Neural cell (in vitro differentiated cells): Measurements from ENCODE around the gene BMP2K. TPM values are rescaled to one million over a fixed set of nuclear protein-coding genes. Genes with fewer than 3 reads are reported as not detected.

Experiments used
- H2AFZ ChIP-seq: fragments of 200-600, 300-800 bp; sonication (generic), shearing (Covaris generic); 2 replicates; pipeline ENCODE4 v1.6.0; 2014; ENCODE audit warnings: low read depth, mild to moderate bottlenecking, antibody characterized with exemption, low read length, moderate library complexity
- H3F3A ChIP-seq: fragments of 200-600 bp; shearing (Covaris generic); 2 replicates; pipeline ENCODE4 v1.6.1; 2016; ENCODE audit warnings: mild to moderate bottlenecking, moderate library complexity, mixed read lengths, antibody characterized with exemption, low read length; ENCODE audit not compliant: insufficient read depth, poor library complexity, severe bottlenecking
- H3K27ac ChIP-seq: fragments of 200-600, 300-800 bp; sonication (generic), shearing (Covaris generic); 2 replicates; pipeline ENCODE4 v1.5.1; 2014; ENCODE audit warnings: mild to moderate bottlenecking, low read length, moderate library complexity
- H3K27me3 ChIP-seq: fragments of 300-800, 200-600 bp; sonication (generic), shearing (Covaris generic); 2 replicates; pipeline ENCODE4 v1.6.0; 2014; ENCODE audit warnings: mild to moderate bottlenecking, low read depth, low read length, moderate library complexity; ENCODE audit not compliant: insufficient read depth
- H3K36me3 ChIP-seq: fragments of 300-800, 200-600 bp; sonication (generic), shearing (Covaris generic); 2 replicates; pipeline ENCODE4 v1.5.1; 2014; ENCODE audit warnings: mild to moderate bottlenecking, antibody characterized with exemption, low read length, moderate library complexity; ENCODE audit not compliant: insufficient read depth
- H3K4me2 ChIP-seq: fragments of 300-800, 200-600 bp; sonication (generic), shearing (Covaris generic); 2 replicates; pipeline ENCODE4 v1.6.0; 2014; ENCODE audit warnings: mild to moderate bottlenecking, low read length
- H3K4me3 ChIP-seq: fragments of 300-800, 200-600 bp; sonication (generic), shearing (Covaris generic); 2 replicates; pipeline ENCODE4 v1.5.1; 2014; ENCODE audit warnings: mild to moderate bottlenecking, low read length, moderate library complexity
- H3K79me2 ChIP-seq: fragments of 200-600 bp; shearing (Covaris generic); replicated peaks from 2 replicates; pipeline ENCODE4 v1.6.0; 2014; ENCODE audit warnings: mild to moderate bottlenecking, low read length, moderate library complexity; ENCODE audit not compliant: insufficient read depth
- H3K9ac ChIP-seq: fragments of 300-800, 200-600 bp; sonication (generic), shearing (Covaris generic); 2 replicates; pipeline ENCODE4 v1.6.1; 2016; ENCODE audit warnings: mild to moderate bottlenecking, low read length, mixed read lengths
- H3K9me2 ChIP-seq: fragments of 200-600 bp; shearing (Covaris generic); 2 replicates; pipeline ENCODE4 v1.6.1; 2016; ENCODE audit warnings: mild to moderate bottlenecking, low read length, mixed read lengths; ENCODE audit not compliant: insufficient read depth
- H3K9me3 ChIP-seq: fragments of 200-600, 300-800 bp; sonication (generic), shearing (Covaris generic); 2 replicates; pipeline ENCODE4 v1.6.1; 2016; ENCODE audit warnings: mild to moderate bottlenecking, mixed run types, low read length, moderate library complexity, mixed read lengths
- H4K20me1 ChIP-seq: fragments of 200-600 bp; shearing (Covaris generic); 2 replicates; pipeline ENCODE4 v1.6.1; 2016; ENCODE audit warnings: mild to moderate bottlenecking, mixed run types; ENCODE audit not compliant: insufficient read depth
- EP300 ChIP-seq: fragments of 450-650 bp; conservative IDR thresholded peaks from 2 replicates; pipeline ENCODE4 v1.6.1; 2014; ENCODE audit warnings: antibody characterized with exemption, mild to moderate bottlenecking, moderate library complexity; ENCODE audit not compliant: poor library complexity, severe bottlenecking
- EZH2 ChIP-seq: fragments of 200-600, 300-800 bp; shearing (Covaris generic), sonication (generic); IDR thresholded peaks from 2 replicates; pipeline ENCODE4 v1.6.1; 2014; ENCODE audit warnings: antibody characterized with exemption, low read length, borderline replicate concordance, mild to moderate bottlenecking; ENCODE audit not compliant: insufficient read depth, poor library complexity, severe bottlenecking
- MXI1 ChIP-seq: fragments of 450-650 bp; conservative IDR thresholded peaks from 2 replicates; pipeline ENCODE4 v1.6.1; 2014; ENCODE audit warnings: antibody characterized with exemption, mild to moderate bottlenecking; ENCODE audit not compliant: poor library complexity, severe bottlenecking
- POLR2AphosphoS5 ChIP-seq: IDR thresholded peaks from 2 replicates; pipeline ENCODE4 v1.6.1; 2012
- RAD21 ChIP-seq: fragments of 450-650 bp; conservative IDR thresholded peaks from 2 replicates; pipeline ENCODE4 v1.6.1; 2014; ENCODE audit warnings: antibody characterized with exemption, mild to moderate bottlenecking, moderate library complexity
- REST ChIP-seq: IDR thresholded peaks from 2 replicates; pipeline ENCODE4 v1.6.1; 2012; ENCODE audit warnings: borderline replicate concordance
- SMC3 ChIP-seq: fragments of 450-650 bp; conservative IDR thresholded peaks from 2 replicates; pipeline ENCODE4 v1.6.1; 2014; ENCODE audit warnings: antibody characterized with exemption, mild to moderate bottlenecking, moderate library complexity; ENCODE audit not compliant: poor library complexity
- TAF1 ChIP-seq: IDR thresholded peaks from 2 replicates; pipeline ENCODE4 v1.6.1; 2012; ENCODE audit warnings: low read depth
- polyA plus RNA-seq: library from polyadenylated mRNA; depleted of rRNA; stranded (reverse); fragments of >200 nt; gene quantifications from 2 replicates; pipeline ENCODE4 v1.2.3, GENCODE V29; 2014
- TF ChIP-seq, protein P1 (sequence below): fragments of 450-650 bp; IDR thresholded peaks from 2 replicates; pipeline ENCODE4 v1.5.1; 2014; ENCODE audit warnings: antibody characterized with exemption, mild to moderate bottlenecking, moderate library complexity; ENCODE audit not compliant: poor library complexity, severe bottlenecking

Gene BMP2K
- polyA plus RNA-seq, 1 donor from 2014 or later: 14.7 TPM

DNA sequence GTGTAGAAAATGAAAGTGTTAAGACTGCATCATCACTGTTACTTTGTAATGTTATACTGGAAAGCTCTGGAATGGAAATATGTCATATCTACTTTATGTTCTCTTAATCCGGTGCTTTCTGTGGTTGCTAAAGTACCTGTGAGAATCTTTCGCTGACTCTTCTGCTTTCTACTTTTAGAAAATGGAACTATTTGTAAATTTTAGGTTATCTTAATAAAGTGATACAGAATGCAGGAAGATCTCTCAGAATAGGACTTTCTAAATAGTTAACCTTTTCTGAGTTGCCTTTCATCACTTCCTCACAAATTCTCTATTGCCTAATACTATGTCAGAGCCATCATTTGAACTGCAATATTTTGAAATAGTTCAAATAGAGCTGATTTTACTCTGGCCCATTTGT, 69.3 kb downstream of the BMP2K start:
- no peak overlapping the region for H3K4me3 ChIP-seq
- no peaks in the 10 kb centered on the region for H3K79me2 ChIP-seq
- TF ChIP-seq MXI1: no peak
- TF ChIP-seq EZH2: no peak
- TF ChIP-seq POLR2AphosphoS5: no peak
- no peak for TF ChIP-seq TAF1
- TF ChIP-seq EP300: no peak
- TF ChIP-seq RAD21: no peak
- no peak for TF ChIP-seq REST
- no peak for TF ChIP-seq SMC3
- TF ChIP-seq, protein P1, sequence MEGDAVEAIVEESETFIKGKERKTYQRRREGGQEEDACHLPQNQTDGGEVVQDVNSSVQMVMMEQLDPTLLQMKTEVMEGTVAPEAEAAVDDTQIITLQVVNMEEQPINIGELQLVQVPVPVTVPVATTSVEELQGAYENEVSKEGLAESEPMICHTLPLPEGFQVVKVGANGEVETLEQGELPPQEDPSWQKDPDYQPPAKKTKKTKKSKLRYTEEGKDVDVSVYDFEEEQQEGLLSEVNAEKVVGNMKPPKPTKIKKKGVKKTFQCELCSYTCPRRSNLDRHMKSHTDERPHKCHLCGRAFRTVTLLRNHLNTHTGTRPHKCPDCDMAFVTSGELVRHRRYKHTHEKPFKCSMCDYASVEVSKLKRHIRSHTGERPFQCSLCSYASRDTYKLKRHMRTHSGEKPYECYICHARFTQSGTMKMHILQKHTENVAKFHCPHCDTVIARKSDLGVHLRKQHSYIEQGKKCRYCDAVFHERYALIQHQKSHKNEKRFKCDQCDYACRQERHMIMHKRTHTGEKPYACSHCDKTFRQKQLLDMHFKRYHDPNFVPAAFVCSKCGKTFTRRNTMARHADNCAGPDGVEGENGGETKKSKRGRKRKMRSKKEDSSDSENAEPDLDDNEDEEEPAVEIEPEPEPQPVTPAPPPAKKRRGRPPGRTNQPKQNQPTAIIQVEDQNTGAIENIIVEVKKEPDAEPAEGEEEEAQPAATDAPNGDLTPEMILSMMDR: no peak
- no peaks in the 10 kb centered on the region for H3F3A ChIP-seq
- H3K9me2 ChIP-seq: no peaks in the 10 kb centered on the region
- no peak overlapping the region for H3K4me2 ChIP-seq
- no peaks in the 10 kb centered on the region for H4K20me1 ChIP-seq
- no peak overlapping the region for H3K9ac ChIP-seq
- no peaks in the 10 kb centered on the region for H3K36me3 ChIP-seq
- H2AFZ ChIP-seq: no peak overlapping the region
- no peaks in the 10 kb centered on the region for H3K9me3 ChIP-seq
- no peaks in the 10 kb centered on the region for H3K27me3 ChIP-seq
- no peak overlapping the region for H3K27ac ChIP-seq

DNA sequence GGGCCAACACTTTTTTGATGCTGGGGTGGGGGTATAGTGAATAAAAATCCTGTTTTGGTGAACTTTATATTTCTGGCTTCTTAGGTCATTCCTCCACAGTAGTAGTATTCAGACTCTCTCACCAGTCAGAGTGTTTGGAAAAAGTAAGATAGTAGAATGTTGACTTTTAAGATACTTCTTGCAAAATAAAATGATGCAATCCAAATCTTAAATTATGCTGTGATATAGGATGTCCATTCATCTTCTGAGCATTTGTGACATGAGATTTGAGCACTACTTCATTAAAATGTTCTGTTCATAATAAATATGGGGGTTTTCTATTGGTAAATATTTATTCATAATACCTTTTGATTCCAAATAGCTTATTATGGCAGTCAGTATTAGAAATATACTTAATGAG, 70.1 kb downstream of the BMP2K start:
- no peak overlapping the region for H2AFZ ChIP-seq
- H4K20me1 ChIP-seq: no peaks in the 10 kb centered on the region
- no peak overlapping the region for H3K4me3 ChIP-seq
- H3K9me2 ChIP-seq: no peaks in the 10 kb centered on the region
- H3F3A ChIP-seq: no peaks in the 10 kb centered on the region
- TF ChIP-seq REST: no peak
- no peak for TF ChIP-seq SMC3
- TF ChIP-seq, protein P1: no peak
- no peak for TF ChIP-seq RAD21
- TF ChIP-seq TAF1: no peak
- no peak for TF ChIP-seq POLR2AphosphoS5
- no peak for TF ChIP-seq MXI1
- TF ChIP-seq EZH2: no peak
- no peak for TF ChIP-seq EP300
- no peaks in the 10 kb centered on the region for H3K79me2 ChIP-seq
- no peak overlapping the region for H3K27ac ChIP-seq
- H3K27me3 ChIP-seq: no peaks in the 10 kb centered on the region
- no peaks in the 10 kb centered on the region for H3K9me3 ChIP-seq
- no peak overlapping the region for H3K4me2 ChIP-seq
- H3K9ac ChIP-seq: no peak overlapping the region
- H3K36me3 ChIP-seq: no peaks in the 10 kb centered on the region
